Endodermal cell (in vitro differentiated cells): ENCODE measurements around the gene PPFIA2. TPM values are rescaled to one million over a fixed set of nuclear protein-coding genes. Genes with fewer than 3 reads are reported as not detected.

Experiments
- DNase-seq: peaks from one replicate; pipeline ENCODE4 v3.0.0-alpha.2; 2017
- H3K27ac ChIP-seq: 2 replicates; pipeline ENCODE4 v1.5.1; 2013; ENCODE audit warnings: mild to moderate bottlenecking, low read depth, low read length, moderate library complexity
- H3K27me3 ChIP-seq: 2 replicates; pipeline ENCODE4 v1.6.1; 2013; ENCODE audit warnings: mild to moderate bottlenecking, low read length, moderate library complexity; ENCODE audit not compliant: insufficient read depth, control insufficient read depth, poor library complexity, severe bottlenecking
- H3K36me3 ChIP-seq: 2 replicates; pipeline ENCODE4 v1.7.0; 2013; ENCODE audit warnings: mild to moderate bottlenecking, low read length, moderate library complexity; ENCODE audit not compliant: control insufficient read depth, insufficient read depth
- H3K4me1 ChIP-seq: one replicate; pipeline ENCODE4 v1.7.0; 2013; ENCODE audit warnings: low read length; ENCODE audit not compliant: control insufficient read depth, insufficient read depth
- H3K4me3 ChIP-seq: 2 replicates; pipeline ENCODE4 v1.5.1; 2013; ENCODE audit warnings: mild to moderate bottlenecking, low read length, moderate library complexity
- H3K9ac ChIP-seq: 2 replicates; pipeline ENCODE4 v1.6.1; 2013; ENCODE audit warnings: mild to moderate bottlenecking, low read length, moderate library complexity; ENCODE audit not compliant: poor library complexity, severe bottlenecking; ENCODE audit errors: extremely low read depth
- H3K9me3 ChIP-seq: 2 replicates; pipeline ENCODE4 v1.6.1; 2013; ENCODE audit warnings: mild to moderate bottlenecking, low read length, moderate library complexity; ENCODE audit not compliant: control insufficient read depth
- H3K27ac Mint-ChIP-seq: 2 replicates; pipeline ENCODE4 v1.8.0; 2020; ENCODE audit warnings: mixed read lengths
- H3K27me3 Mint-ChIP-seq: 2 replicates; pipeline ENCODE4 v1.8.0; 2021; ENCODE audit warnings: mild to moderate bottlenecking, mixed read lengths; ENCODE audit not compliant: insufficient read depth
- H3K36me3 Mint-ChIP-seq: 2 replicates; pipeline ENCODE4 v1.8.0; 2020; ENCODE audit warnings: low read depth, mixed read lengths
- H3K4me1 Mint-ChIP-seq: 2 replicates; pipeline ENCODE4 v1.8.0; 2020; ENCODE audit warnings: mixed read lengths
- H3K4me3 Mint-ChIP-seq: 2 replicates; pipeline ENCODE4 v1.8.0; 2020; ENCODE audit warnings: mild to moderate bottlenecking, moderate library complexity, mixed read lengths
- H3K9me3 Mint-ChIP-seq: 2 replicates; pipeline ENCODE4 v1.8.0; 2020; ENCODE audit warnings: mild to moderate bottlenecking, mixed read lengths
- CTCF ChIP-seq: fragments of 200-600 bp; sonication (generic); conservative IDR thresholded peaks from 2 replicates; pipeline ENCODE4 v1.5.0; 2021; ENCODE audit warnings: antibody characterized with exemption, mild to moderate bottlenecking
- WGBS, 2 experiments: methylation state at CpG; one replicate each; pipeline versions ENCODE4 v1.1.5 to v1.1.7; 2013; ENCODE audit warnings: missing lambda C conversion rate in 2 of 2, mixed read lengths in 1 of 2; ENCODE audit not compliant: insufficient coverage in 1 of 2, insufficient read length in 1 of 2; 5-methylcytosine and 5-hydroxymethylcytosine counted together
- total RNA-seq, 2 donors: library from RNA; stranded (reverse); fragmentation: NEBNext Ultra II Directional in 1 of 2; extraction: Animal tissue kit (Norgen Biotek cat#: 25700) in 1 of 2; gene quantifications; 2 replicates in 1 of 2; 3 replicates in 1 of 2; pipeline ENCODE4 v1.2.1, GENCODE V29; 2021

PPFIA2 gene
- total RNA-seq, 2 donors from 2014 or later: 1.2 TPM; not detected in 1

- Histone ChIP-seq H3K27ac (no peak overlapping the region), H3K36me3 (no peaks in the 10 kb centered on the region), H3K27me3 (peaks cover 13% of the 10 kb centered on the region), H3K9ac (no peak overlapping the region), H3K4me3 (no peak overlapping the region), H3K9me3 (no peaks in the 10 kb centered on the region), H3K4me1 (peaks cover 5% of the 10 kb centered on the region)
- H3K27me3 Mint-ChIP-seq: peaks cover 15% of the 10 kb centered on the region
- peaks cover 10% of the 10 kb centered on the region for H3K4me1 Mint-ChIP-seq
- no peak overlapping the region for H3K4me3 Mint-ChIP-seq
- no peak for TF ChIP-seq CTCF
- 98 to 100% methylated on average over 1 to 2 of the region's 2 CpGs for WGBS, 2 experiments
- H3K9me3 Mint-ChIP-seq: no peaks in the 10 kb centered on the region
- H3K27ac Mint-ChIP-seq: no peak overlapping the region
- DNase-seq: no peak
- no peaks in the 10 kb centered on the region for H3K36me3 Mint-ChIP-seq
Measured at GRCh38 chr12:81729781-81730180, 29.4 kb downstream of the PPFIA2 start.

GRCh38 chr12:81727391-81727790 is 31.8 kb downstream of the PPFIA2 start:
- Mint-ChIP-seq H3K4me1 (peaks cover 1% of the 10 kb centered on the region), H3K27me3 (peaks cover 7% of the 10 kb centered on the region), H3K4me3 (no peak overlapping the region), H3K36me3 (no peaks in the 10 kb centered on the region), H3K27ac (no peak overlapping the region), H3K9me3 (no peaks in the 10 kb centered on the region)
- no peaks in the 10 kb centered on the region for H3K4me1 ChIP-seq
- no peak for DNase-seq
- no peaks in the 10 kb centered on the region for H3K36me3 ChIP-seq
- H3K9ac ChIP-seq: no peak overlapping the region
- no peak for TF ChIP-seq CTCF
- no peak overlapping the region for H3K27ac ChIP-seq
- H3K27me3 ChIP-seq: peaks cover under 1% of the 10 kb centered on the region
- H3K9me3 ChIP-seq: no peaks in the 10 kb centered on the region
- H3K4me3 ChIP-seq: no peak overlapping the region

- 89% methylated on average over 1 of the region's 1 CpG; no CpG with 5 or more reads in 1 of the 2 experiments for whole genome bisulfite sequencing, 2 experiments
- Histone ChIP-seq H3K27me3 (no peaks in the 10 kb centered on the region), H3K9me3 (no peaks in the 10 kb centered on the region), H3K27ac (no peak overlapping the region), H3K9ac (no peak overlapping the region), H3K4me1 (no peaks in the 10 kb centered on the region), H3K4me3 (no peak overlapping the region), H3K36me3 (no peaks in the 10 kb centered on the region)
- Mint-ChIP-seq H3K27me3 (peaks cover 4% of the 10 kb centered on the region), H3K27ac (no peak overlapping the region), H3K4me3 (no peak overlapping the region), H3K36me3 (no peaks in the 10 kb centered on the region), H3K9me3 (no peaks in the 10 kb centered on the region), H3K4me1 (peaks cover 1% of the 10 kb centered on the region)
- TF ChIP-seq CTCF: no peak
- no peak for DNase-seq
Measured at GRCh38 chr12:81726634-81727033, 32.5 kb downstream of the PPFIA2 start.
